Heart right ventricle (tissue), 16 donors: Measurements from ENCODE around the gene MYOF. TPM values are rescaled to one million over a fixed set of nuclear protein-coding genes. Genes with fewer than 3 reads are reported as not detected.

Experiments used
- ATAC-seq, 8 donors: fragments of 200-7000 bp; cut with Tn5 transposase; one replicate each; pipeline ENCODE4 v1.9.1; 2020; ENCODE audit warnings: mild to moderate bottlenecking in 8 of 8, moderate library complexity in 8 of 8, moderate number of reproducible peaks in 1 of 8
- DNase-seq, 2 donors: peaks; one replicate each; pipeline ENCODE4 v3.0.0-alpha.2; 2020
- H3K27ac ChIP-seq, 10 donors: fragments of 200-600 bp; sonication (generic) in 2 of 10; one replicate each; pipeline versions ENCODE4 v1.5.0 to v1.8.0; 2020 to 2022; ENCODE audit warnings: mild to moderate bottlenecking in 3 of 10
- H3K27me3 ChIP-seq, 7 donors: fragments of 200-600 bp; one replicate each; pipeline ENCODE4 v1.8.0; 2021 to 2022; ENCODE audit warnings: mild to moderate bottlenecking in 2 of 7
- H3K36me3 ChIP-seq, 9 donors: fragments of 200-600 bp; sonication (generic) in 1 of 9; one replicate each; pipeline versions ENCODE4 v1.5.0 to v1.8.0; 2020 to 2022; ENCODE audit warnings: mild to moderate bottlenecking in 2 of 9
- H3K4me1 ChIP-seq, 9 donors: fragments of 200-600 bp; sonication (generic) in 1 of 9; one replicate each; pipeline versions ENCODE4 v1.5.0 to v1.8.0; 2020 to 2022; ENCODE audit warnings: mild to moderate bottlenecking in 4 of 9
- H3K4me3 ChIP-seq, 10 donors: fragments of 200-600 bp; sonication (generic) in 2 of 10; one replicate each; pipeline versions ENCODE4 v1.5.0 to v1.8.0; 2020 to 2022; ENCODE audit warnings: mild to moderate bottlenecking in 7 of 10, moderate library complexity in 2 of 10
- H3K9me3 ChIP-seq, 11 donors: fragments of 200-600 bp in 10 of 11; sonication (generic) in 2 of 11; one replicate each; pipeline versions ENCODE4 v1.5.0 to v1.8.0; 2013 to 2022; ENCODE audit warnings: mild to moderate bottlenecking in 2 of 11, control low read depth in 1 of 11, moderate library complexity in 1 of 11
- CTCF ChIP-seq, 9 donors: fragments of 200-600 bp; sonication (generic) in 2 of 9; IDR thresholded peaks; one replicate each; pipeline versions ENCODE4 v1.5.0 to v1.8.0; 2021 to 2022; ENCODE audit warnings: antibody characterized with exemption in 9 of 9, mild to moderate bottlenecking in 5 of 9, moderate library complexity in 1 of 9
- WGBS, 2 donors: extraction: QIAGEN DNeasy Blood & Tissue Kit; methylation state at CpG; one replicate each; pipeline ENCODE4 v1.1.7; 2013; ENCODE audit warnings: inconsistent platforms in 1 of 2; 5-methylcytosine and 5-hydroxymethylcytosine counted together
- intact Hi-C, 10 donors: fragments of 100-400 bp; cut with DNase I; formaldehyde crosslinking; loops; one replicate each; pipeline versions ENCODE4 v1.11.1 to v1.14.2; 2022
- polyA plus RNA-seq, 2 donors: library from polyadenylated mRNA; stranded (reverse); fragments of 200-250 nt; gene quantifications; one replicate each; pipeline ENCODE4 v1.2.3, GENCODE V29; 2013
- total RNA-seq, 10 donors: library from RNA; stranded (reverse); fragmentation: NEBNext Ultra II Directional in 3 of 10; extraction: Animal tissue kit (Norgen Biotek cat#: 25700) in 3 of 10; gene quantifications; one replicate each; pipeline versions ENCODE4 v1.2.1 to v1.2.4, GENCODE V29; 2021 to 2023
- donor health status: Arrhythmogenic right ventricular cardiomyopathy.
- donor health status: ischemic (EF 13 %, LVEDD 7.1; RV severe dilation, severe dysfunction).
- donor health status: healthy with polysubstance abuse.
- donor health status: DM: no; HTN: yes; CAD: no.
- donor health status: DM: no; HTN: no; CAD: no.
- donor health status: ischemic (EF 25% LVEDD 6.9; RV normal size, moderate dysfunction).
- donor health status: ischemic (EF 25% LVEDD 5.7; RV mildly dilated, moderate dysfunction).
- donor health status: healthy.
- donor health status: DM: yes; HTN: yes; CAD: no.
- donor health status: Ischemic cardiomyopathy.
- donor health status: ischemic (EF 35%, LVEDD 5.7; RV mildly dilated, moderate dysfunction).
- donor health status: nonischemic (EF 11% LVEDD 7.7; RV severe dilation, severe dysfunction).
- donor health status: DM: yes; HTN: yes; CAD: no.
- donor health status: PGD.
- donor health status: ischemic (EF 29% LVEDD 5.4; RV normal size, mild dysfunction).
- donor health status: nonischemic (EF 23%, LVEDD 6.1; RV moderate dilation, normal function).

MYOF gene
- total and polyA plus RNA-seq, 12 donors, result 14.5 to 54.6 (median 36.3) TPM

- no peaks in the 10 kb centered on the region for H3K27me3 ChIP-seq
- no peak overlapping the region for H3K27ac ChIP-seq
- ATAC-seq (no peak), DNase-seq (no peak)
- no peaks in the 10 kb centered on the region for H3K9me3 ChIP-seq
- H3K36me3 ChIP-seq, result peaks cover 0 to 97% (median 35%) of the 10 kb centered on the region in 9 donors
- 85 to 98% methylated on average over 3 of the region's 3 CpGs for WGBS, 2 donors
- no peak overlapping the region for H3K4me3 ChIP-seq
- H3K4me1 ChIP-seq, result peaks cover 0 to 12% (median 4%) of the 10 kb centered on the region in 9 donors
- intact Hi-C loops, result no loop called here
- no peak for TF ChIP-seq CTCF (IDR thresholded peaks at IDR 0.05)
These were observed 137.4 kb downstream of the MYOF start for GRCh38 chr10:93344691-93345090.

GRCh38 chr10:93342921-93343320 lies 139.2 kb downstream of the MYOF start:
- DNase-seq (no peak), ATAC-seq (no peak)
- WGBS, 2 donors, result 68% methylated on average over 3 of the region's 3 CpGs
- H3K27ac ChIP-seq, result no peak overlapping the region
- no peak for TF ChIP-seq CTCF (IDR thresholded peaks at IDR 0.05)
- intact Hi-C loops, result no loop called here
- H3K36me3 ChIP-seq, result peaks cover 0 to 97% (median 28%) of the 10 kb centered on the region in 9 donors
- H3K4me3 ChIP-seq, result no peak overlapping the region
- no peaks in the 10 kb centered on the region for H3K9me3 ChIP-seq
- peaks cover 0 to 12% (median 4%) of the 10 kb centered on the region in 9 donors for H3K4me1 ChIP-seq
- no peaks in the 10 kb centered on the region for H3K27me3 ChIP-seq

GRCh38 chr10:93342366-93342765 lies 139.8 kb downstream of the MYOF start:
- Histone ChIP-seq H3K4me3 (no peak overlapping the region), H3K36me3 (peaks cover 0 to 97% (median 28%) of the 10 kb centered on the region in 9 donors), H3K4me1 (peaks cover 0 to 12% (median 4%) of the 10 kb centered on the region in 9 donors), H3K27me3 (no peaks in the 10 kb centered on the region), H3K27ac (no peak overlapping the region), H3K9me3 (no peaks in the 10 kb centered on the region)
- no peak for DNase-seq
- no peak for TF ChIP-seq CTCF (IDR thresholded peaks at IDR 0.05)
- no peak for ATAC-seq
- 91 to 92% methylated on average over 4 of the region's 4 CpGs for WGBS, 2 donors
- intact Hi-C loops, result no loop called here

GRCh38 chr10:93337309-93337721 lies 144.8 kb downstream of the MYOF start:
- ATAC-seq (no peak), DNase-seq (no peak)
- H3K27ac ChIP-seq, result no peak overlapping the region
- WGBS, 2 donors, result 90 to 92% methylated on average over 7 of the region's 7 CpGs
- intact Hi-C loops, result no loop called here
- no peak overlapping the region for H3K4me3 ChIP-seq
- TF ChIP-seq CTCF (IDR thresholded peaks at IDR 0.05), result no peak
- H3K27me3 ChIP-seq, result no peaks in the 10 kb centered on the region
- no peaks in the 10 kb centered on the region for H3K4me1 ChIP-seq
- H3K9me3 ChIP-seq, result no peaks in the 10 kb centered on the region
- H3K36me3 ChIP-seq, result peaks cover 0 to 100% (median 26%) of the 10 kb centered on the region in 9 donors
